HL-60/S4 treated with phorbol 12-myristate 13-acetate at 8.2 ng/mL for 4 days and 3 days (cell line): ENCODE measurements around the gene TBPL1.
"Not testable (repeated sequence)": the region's sequence is repeated elsewhere in the genome, so short reads cannot be mapped to it uniquely, and the experiment has no call there.

Experiments
- in situ Hi-C: fragments of 300-500 bp; cut with MboI; formaldehyde crosslinking; loops from 2 replicates; pipeline ENCODE4 v1.15.0; 2022; ENCODE audit warnings: low sequenced_read_pairs

The TBPL1 gene

GRCh38 chr6:133952815-133953633, at the start of gene TBPL1:
TBPL1 (plus strand) TSS chr6:133953224; CDS start chr6:133980126, 26,902 bp downstream.
- in situ Hi-C loops = no loop called here

DNA sequence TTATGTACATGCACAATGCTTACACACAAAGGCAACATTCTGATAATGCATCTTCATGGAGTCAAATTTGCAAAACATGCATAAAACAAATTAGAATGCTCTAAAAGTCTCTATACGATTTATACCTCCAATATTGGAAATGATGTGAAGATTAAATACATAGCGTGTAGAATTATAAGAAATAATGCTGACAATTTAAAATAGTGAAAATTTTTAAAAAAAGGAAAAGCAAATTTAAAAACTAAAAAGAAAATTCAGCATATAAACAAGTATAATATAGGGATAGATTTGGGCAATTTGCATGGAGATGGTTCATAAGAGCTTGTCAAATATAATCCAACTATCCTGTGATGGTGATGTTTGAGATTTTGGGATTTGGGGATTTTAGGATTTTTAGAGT, 49.2 kb upstream of the TBPL1 start:
- in situ Hi-C loops = no loop called here

DNA sequence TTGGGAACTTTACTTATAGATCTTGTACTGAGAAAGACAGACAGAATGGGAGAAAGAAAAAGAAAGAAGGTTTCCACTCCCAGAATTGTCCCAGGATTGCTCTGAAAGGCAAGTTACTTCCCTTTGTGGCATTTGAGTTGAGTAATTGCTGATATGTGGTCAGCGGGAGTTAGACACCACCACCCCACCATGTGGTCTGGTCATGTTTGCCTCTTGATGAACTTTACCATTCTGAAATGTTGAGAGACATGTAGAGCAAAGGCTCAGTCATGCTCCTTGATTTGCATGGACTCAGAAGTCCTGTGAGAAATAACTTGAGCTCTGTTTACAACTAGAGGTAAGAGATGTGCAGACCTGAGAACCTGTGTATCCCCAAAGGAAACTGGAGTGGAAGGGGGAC, 47.0 kb upstream of the TBPL1 start:
- in situ Hi-C loops = no loop called here

DNA sequence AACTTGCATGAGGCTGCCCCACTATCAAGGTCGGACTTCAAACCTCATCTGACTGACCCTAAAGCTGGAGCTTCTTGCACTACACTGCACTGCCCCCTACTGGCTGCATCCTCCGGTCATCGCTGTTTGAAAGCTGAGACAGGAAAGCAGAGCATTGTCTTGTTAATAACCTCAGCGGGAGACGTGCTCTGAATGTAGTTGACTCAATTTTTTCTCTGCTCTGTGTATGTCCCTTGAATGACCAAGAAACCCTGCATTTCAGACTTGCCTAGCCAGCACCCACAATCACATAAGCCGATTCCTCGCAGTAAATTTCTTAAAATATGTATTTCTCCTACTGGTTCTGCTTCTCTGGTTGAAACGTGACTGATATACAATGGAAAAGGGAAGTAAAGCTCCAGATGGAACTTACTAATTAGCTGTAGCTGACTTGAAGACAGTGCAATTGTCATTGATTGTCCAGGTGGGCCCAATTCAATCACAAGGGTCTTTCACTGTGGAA, 36.3 kb upstream of the TBPL1 start:
- in situ Hi-C loops = no loop called here

GRCh38 chr6:133917781-133918180, 35.2 kb upstream of the TBPL1 start:
- in situ Hi-C loops = no loop called here

GRCh38 chr6:133918208-133918930, 34.7 kb upstream of the TBPL1 start:
- in situ Hi-C loops = no loop called here

GRCh38 chr6:133919362-133919761, 33.7 kb upstream of the TBPL1 start:
- in situ Hi-C loops = no loop called here

DNA sequence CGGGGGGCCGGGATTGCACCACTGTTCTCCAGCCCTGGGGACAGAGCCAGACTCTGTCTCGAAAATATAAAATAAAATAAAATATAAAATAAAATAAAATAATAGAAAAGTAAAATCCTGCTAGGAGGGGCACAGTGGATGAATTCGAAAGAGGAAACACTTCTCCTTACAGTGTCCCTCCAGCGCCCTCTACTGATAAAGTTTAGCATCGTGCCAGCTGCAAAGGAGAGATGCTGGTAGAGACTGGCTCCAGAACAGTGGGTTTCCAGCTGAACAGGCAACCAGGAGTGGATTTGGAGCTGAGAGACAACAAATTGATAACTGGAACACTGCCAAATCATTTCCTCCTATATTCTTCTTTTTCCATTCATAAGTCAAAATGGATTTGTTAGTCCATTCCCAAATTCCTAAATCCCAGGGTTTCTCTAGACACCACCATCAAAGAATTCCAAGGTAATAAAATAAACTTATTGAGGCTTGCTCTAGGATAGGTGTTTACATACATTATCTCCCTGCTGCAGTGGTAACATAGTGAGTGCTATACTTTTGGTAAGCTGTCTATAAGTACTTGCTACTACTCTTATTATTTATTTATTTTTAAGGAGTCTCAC, 31.7 kb upstream of the TBPL1 start:
- in situ Hi-C loops = loop anchor here (10.0 kb wide), 1 partner anchor 173 kb away; no protein-coding TSS in a partner anchor

DNA sequence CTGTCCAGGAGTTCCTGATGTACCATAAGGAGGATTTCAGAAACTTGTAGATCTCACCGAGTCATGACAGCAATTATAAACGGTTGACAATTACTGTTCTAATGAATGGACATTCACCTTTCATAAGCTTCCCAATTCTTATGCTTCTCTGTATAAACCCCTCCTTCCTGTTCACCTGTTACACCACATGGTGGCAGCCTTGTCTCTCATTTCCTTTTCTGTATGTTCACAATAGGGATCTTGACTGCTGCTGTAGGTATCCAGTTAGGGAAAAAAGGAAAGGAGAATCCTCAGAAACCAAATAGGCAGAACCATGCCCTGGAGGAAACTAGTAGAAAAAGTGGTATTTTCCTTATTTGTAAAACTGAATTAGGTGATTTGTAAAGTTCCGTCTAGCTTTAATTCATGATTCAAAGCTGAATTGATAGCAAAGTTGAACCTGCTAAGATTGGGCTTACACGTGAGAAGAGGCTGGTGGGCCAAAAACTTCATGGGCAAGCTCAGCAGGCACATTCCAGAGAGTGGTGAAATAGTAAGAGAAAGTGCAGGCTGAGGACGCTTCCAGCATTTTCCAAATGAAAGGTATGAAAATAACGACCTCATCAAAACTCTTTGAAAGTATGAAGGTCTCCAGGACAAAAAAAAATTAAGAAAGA, 29.0 kb upstream of the TBPL1 start:
- in situ Hi-C loops = loop anchor here (10.0 kb wide), 1 partner anchor 171 kb away; no protein-coding TSS in a partner anchor

DNA sequence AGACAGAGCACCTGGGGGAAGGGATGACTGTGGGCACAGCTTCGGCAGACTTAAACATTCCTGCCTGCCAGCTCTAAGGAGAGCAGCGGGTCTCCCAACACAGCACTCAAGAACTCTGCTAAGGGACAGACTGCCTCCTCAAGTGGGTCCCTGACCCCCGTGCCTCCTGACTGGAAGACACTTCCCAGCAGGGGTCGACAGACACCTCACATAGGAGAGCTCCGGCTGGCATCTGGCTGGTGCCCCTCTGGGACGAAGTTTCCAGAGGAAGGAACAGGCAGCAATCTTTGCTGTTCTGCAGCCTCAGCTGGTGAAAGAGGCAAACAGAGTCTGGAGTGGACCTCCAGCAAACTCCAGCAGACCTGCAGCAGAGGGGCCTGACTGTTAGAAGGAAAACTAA, 21.8 kb upstream of the TBPL1 start:
- in situ Hi-C loops = not testable (repeated sequence)

GRCh38 chr6:133936352-133936751, 16.7 kb upstream of the TBPL1 start:
- in situ Hi-C loops = not testable (repeated sequence)

DNA sequence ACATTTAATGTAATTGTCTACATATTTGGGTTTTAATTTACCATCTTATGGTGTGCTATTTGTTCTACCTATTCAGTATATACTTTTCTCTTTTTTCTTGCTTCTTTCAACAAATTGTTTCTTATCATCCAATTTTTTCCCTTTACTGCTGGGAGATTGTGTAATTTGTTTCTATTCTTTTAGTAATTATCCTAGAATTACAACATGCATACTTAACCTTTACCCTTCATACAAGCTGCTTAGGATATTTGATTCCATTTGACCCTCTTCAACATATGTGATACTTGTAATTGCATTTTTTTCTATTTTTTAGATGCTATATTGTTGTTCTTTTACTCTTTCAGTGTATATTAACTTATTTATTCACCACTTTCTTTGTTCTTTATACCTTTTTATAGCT, 15.1 kb upstream of the TBPL1 start:
- in situ Hi-C loops = no loop called here

GRCh38 chr6:133938533-133938932, 14.5 kb upstream of the TBPL1 start:
- in situ Hi-C loops = no loop called here

GRCh38 chr6:133939778-133940667, 13.0 kb upstream of the TBPL1 start:
- in situ Hi-C loops = no loop called here

GRCh38 chr6:133945158-133945557, 7.9 kb upstream of the TBPL1 start:
- in situ Hi-C loops = no loop called here

- in situ Hi-C loops = no loop called here
These were observed 5.6 kb upstream of the TBPL1 start for GRCh38 chr6:133947302-133947900.

- in situ Hi-C loops = no loop called here
These were observed 4.6 kb upstream of the TBPL1 start for GRCh38 chr6:133948472-133948871.

DNA sequence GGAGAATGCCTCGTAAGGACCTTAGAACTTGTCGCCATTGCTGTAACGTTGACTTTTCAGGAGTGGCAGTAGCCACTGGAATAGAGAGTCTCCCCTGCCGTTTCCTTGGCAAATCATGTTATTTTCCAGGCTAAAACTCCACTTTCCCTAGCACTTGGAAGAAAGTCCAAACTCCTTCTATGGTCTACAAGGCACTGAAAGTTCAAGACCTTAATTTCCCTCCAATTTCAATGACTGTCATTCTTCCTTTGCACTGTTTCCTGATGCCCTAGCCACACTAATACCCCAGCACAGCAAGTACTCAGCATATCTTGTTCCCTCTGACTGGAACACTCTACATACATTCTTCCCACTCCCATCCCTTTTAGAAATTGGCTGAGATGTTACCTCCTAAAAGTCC, 1.8 kb upstream of the TBPL1 start:
- in situ Hi-C loops = no loop called here
